GM18868 (cell line): ENCODE results near the gene UBAP1L.
"Not testable (repeated sequence)": the region's sequence is repeated elsewhere in the genome, so short reads cannot be mapped to it uniquely, and the experiment has no call there.

Experiments used
- ATAC-seq: cut with Tn5 transposase; IDR thresholded peaks from one replicate; pipeline ENCODE4 v1.9.1; 2021; ENCODE audit warnings: mild to moderate bottlenecking, moderate library complexity; ENCODE audit not compliant: unreplicated experiment

UBAP1L gene

DNA sequence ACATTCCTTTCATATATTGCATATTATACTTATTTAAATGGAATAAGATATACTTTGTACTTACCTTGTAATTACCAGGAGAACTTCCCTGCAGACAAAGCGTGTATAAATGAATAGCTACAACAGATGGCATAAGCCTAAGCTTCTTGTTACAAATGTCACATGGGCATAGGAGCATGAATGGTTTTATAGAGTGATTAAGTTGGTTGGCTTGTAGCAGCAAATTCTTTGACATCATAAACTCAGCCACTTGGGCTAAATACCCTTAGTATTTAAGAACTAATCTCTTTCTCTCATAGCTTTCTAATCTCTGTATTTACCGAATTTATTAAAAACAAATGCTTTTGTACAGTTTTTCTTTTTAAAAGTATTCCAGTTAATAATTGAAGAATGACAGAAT lies at the start of gene UBAP1L:
Gene UBAP1L (minus strand): TSS at position 115 of the 400 bp plus-strand sequence. CDS start 8,985 bp downstream, outside the sequence.
- ATAC-seq, result no peak

DNA sequence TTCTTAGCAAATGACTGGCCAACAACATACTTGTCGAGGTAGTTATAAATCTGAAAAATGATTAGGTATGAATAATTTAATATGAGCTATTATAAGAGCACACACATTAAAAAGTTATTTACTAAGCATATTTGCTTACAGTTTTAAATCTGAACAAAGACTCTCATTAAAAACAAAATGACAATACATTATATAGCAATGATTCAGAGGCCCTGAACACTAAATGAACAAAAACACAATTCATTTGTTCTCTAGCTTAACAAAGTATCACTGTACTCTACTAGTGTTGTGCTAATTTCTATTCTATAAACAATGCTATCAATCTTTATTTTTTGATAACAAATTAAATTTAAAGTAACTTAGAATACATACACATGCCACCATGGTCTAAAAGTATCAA lies 49.1 kb upstream of the UBAP1L start:
- no peak for ATAC-seq

DNA sequence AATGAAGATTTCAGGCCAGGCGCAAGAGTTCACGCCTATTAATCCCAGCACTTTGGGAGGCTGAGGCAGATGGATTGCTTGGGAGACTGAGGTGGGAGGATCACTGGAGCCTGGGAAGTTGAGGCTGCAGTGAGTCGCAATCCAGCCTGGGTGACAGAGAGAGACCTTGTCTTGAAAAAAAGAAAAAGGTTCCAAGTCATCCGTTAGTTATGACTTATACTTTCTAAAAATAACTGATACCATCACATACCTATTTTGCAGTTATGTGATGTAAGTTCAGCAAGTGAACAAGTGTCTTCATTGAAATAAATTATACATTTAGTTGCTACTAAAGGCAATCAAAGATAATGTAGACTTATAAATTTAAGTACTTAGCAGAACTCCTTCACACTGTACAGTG lies 48.0 kb upstream of the UBAP1L start:
- no peak for ATAC-seq

DNA sequence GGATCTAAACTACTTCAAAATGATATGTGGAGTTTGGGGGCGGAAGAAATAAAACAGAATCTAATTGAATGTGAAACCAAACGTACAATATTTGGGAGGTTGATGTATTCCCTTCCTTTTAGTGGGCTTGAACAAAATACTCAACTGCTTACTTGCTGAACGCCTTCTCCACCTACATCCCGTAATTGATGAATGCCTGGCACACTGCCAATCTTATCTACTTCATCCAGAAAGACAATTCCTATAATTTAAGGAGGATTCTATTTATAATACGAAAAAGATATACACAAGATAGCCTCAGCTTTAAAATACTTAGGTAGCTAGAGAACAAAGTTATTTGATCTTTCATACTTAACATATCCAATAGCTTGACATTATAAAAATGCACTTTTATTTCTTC lies 41.7 kb upstream of the UBAP1L start:
- no peak for ATAC-seq

DNA sequence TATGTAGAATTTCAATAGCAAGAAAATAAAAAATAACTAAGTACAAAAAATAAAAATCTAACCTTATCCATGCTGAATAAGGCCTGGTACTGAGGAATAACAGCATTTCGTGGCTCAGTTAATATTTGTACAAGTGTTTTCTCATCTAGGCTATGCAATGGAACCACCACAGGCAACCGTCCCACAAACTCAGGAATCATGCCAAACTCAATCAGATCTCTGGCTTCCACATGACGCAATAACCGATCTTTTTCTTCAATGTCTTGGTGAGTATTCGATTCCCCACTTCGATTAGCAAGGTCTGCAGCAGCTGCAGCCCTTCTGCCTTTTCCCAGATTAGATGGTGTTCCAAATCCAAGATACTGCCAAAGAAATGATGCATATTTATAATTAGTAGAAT lies 39.7 kb upstream of the UBAP1L start:
- ATAC-seq, result no peak

DNA sequence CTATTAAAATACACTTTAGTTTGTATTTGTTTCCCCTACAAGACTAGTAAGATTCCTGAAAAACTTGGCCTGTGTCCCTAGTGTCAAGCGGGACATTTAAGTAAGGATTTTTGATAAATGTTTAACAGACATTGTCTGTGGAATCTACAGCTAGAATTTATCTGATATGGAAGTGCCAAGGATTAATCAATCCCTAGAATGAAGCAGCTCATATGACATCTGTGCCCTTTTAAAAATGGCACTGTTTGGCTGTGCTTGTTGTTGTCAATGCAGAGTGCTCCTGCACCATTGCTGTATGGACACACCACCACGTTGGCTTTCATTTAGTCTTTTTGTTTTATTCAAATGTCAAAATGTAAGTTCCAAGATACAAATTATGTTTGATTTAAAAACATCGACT lies 32.9 kb upstream of the UBAP1L start:
- no peak for ATAC-seq

DNA sequence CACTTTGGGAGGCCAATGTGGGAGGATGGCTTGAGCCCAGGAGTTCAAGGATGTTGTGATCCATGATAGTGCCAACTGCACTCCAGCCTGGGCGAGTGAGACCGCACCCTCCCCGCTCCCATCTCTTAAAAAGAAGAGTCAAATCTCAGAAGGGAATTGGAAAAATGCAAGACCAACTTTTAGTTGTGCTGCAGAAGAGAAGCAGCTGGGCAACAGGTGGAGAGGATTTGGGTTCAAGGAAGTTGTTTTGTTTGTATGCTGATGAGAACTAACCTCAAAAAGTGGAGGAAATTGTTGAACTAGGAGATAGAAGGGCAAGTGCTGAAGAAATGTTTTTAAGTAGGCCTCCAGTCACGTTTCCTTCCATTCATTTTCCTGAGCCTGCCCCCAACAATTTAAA lies 31.4 kb upstream of the UBAP1L start:
- ATAC-seq, result no peak

DNA sequence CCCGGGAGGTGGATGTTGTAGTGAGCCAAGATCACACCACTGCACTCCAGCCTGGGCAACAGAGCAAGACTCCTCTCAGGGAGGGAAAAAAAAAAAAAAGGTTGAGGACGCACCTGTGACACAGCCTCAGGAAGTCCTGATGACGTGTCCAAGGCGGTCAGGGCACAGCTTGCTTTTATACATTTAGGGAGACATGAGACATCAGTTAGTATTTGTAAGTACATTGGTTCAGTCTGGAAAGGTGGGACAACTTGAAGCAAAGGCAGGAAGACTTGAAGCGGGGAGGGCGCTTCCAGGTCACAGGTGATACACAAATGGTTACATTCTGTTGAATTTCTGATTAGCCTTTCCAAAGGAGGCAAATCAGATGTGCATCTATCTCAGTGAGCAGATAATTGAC lies 23.6 kb upstream of the UBAP1L start:
- ATAC-seq, result not testable (repeated sequence)

DNA sequence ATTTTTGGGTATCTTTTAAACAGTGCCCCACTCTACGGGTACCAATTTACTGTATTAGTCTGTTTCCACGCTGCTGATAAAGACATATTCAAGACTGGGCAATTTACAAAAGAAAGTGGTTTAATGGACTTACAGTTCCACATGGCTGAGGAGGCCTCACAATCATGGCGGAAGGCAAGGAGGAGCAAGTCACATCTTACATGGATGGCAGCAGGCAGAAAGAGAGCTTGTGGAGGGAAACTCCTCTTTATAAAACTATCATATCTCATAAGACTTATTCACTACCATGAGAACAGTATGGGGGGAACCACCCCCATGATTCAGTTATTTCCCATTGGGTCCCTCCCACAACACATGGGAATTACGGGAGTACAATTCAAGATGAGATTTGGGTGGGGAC lies 22.9 kb upstream of the UBAP1L start:
- ATAC-seq, result not testable (repeated sequence)

DNA sequence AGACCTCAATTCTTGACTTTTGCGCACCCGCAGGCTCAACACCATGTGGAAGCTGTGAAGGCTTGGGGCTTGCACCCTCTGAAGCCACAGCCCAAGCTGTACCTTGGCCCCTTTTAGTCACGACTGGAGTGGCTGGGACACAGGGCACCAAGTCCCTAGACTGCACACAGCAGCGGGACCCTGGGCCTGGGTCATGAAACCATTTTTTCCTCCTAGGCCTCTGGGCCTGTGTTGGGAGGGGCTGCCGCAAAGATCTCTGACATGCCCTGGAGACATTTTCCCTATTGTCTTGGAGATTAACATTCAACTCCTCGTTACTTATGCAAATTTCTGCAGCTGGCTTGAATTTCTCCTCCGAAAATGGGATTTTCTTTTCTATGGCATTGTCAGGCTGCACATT lies 22.1 kb upstream of the UBAP1L start:
- not testable (repeated sequence) for ATAC-seq

DNA sequence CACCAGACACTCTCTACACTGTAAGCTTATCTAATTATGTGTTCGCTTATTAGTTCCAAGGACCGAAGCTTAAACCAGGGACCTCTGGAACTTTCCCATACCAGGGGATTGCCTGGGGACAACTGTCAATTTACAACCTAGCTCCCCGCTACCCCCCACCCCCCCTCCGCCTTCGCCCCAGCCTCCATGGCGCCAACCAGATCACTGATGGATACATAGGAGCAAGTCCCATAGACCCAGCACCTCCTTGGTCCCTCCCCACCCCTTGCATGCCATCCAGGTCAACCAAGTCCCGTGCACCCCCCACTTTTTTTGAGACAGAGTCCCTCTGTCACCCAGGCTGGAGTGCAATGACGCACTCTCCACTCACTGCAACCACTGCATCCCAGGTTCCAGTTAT lies 19.5 kb upstream of the UBAP1L start:
- no peak for ATAC-seq

DNA sequence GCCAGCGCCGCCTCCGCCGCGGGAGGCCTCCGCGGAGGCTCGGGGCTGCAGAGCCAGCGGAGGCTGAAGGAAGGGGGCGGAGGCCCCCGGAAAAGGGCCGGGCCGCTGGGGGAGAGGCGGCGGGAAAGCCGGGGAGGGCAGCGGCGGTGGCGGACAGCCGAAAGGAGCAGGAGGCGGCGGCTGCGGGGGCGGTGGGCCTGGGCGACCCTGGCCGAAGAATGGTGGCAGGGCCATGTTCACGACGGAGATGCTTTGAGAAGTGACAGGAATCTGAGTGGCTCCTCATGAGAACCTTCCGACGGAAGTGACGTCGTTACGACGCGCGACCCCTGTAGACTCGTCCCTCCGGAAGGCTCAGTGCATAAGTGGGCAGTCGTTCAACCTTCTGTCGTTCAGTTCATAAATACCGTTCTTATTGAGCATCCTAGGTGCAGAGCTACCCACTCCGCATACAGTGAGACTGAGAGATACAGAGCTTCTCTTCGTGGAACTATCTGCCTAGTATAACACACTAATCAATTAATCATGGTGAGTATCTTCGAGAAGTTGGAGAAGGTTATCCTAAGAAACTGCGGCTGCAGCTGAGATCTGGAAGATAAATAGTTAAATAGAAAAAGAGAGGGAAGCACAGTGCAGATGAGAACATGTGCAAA lies 18.7 kb upstream of the UBAP1L start, which contains the start of gene PDCD7:
Gene PDCD7 (minus strand): TSS at position 261 of the 653 bp plus-strand sequence. CDS start 27 bp downstream, at position 234.
- ATAC-seq, result peak; percentile 92

DNA sequence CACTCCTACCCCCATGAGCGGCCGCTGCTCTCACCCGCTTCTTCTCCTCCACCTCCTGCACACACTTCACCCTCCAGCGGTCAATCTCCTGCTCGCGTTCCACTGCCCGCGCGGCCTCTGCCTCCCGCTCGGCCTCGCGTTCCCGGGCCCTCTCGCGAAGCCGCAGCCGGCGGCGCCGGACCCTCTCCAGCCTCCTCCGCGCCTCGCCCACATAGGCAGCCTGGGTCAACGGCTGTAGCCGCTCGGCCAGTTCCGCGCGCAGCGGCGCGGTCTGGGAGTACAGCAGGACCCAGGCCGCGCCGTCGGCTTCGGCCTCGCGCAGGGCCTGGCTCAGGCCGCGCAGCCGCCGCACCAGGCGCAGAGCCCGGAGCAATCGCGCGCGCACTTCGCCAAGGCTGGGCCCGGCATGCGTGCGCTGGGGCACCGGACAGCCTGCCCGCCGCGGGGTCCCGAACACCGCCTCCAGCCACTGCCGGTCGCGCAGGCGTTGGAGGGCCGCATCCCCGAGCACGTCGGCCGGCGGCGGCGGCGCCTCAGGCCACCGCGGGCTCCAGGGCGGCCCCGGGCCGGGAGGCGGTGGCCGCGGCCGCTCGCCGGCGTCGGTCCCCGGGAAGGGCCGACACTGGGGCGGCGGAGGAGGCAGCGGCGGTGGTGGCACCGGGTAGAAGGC lies 18.0 kb upstream of the UBAP1L start:
- peak; percentile 41 for ATAC-seq

DNA sequence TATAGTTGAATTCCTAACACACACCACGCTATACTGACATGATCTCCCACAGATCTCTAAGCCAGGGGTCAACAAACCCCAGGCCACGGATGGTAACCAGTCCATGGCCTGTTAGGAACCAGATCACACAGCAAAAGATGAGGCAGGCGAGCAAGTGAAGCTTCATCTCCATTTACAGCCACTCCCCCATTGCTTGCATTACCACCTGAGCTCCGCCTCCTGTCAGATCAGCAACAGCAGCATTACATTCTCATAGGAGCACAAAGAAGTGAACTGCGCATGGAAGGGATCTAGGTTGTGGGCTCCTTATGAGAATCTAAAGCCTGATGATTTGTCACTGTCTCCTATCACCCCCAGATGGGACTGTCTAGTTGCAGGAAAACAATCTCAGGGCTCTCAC lies 15.9 kb upstream of the UBAP1L start:
- no peak for ATAC-seq

DNA sequence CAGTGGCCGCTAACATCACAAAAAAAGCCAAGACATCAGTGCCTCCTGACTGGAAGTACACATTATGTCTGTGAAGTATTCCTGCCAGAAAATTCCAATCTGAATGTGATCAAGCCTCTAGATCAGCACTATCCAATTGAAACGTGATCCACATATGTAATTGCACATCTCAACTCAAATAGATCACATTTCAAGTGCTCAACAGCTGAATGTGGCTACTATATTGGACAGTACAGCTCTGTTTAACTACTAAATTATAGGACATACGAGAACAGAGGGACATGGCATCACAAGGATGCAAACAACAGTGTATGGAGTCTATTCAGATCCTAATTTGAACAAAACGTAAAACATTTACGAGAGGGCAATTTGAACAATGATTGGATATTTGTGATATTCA lies 542 bp upstream of the UBAP1L start:
- ATAC-seq, result no peak

DNA sequence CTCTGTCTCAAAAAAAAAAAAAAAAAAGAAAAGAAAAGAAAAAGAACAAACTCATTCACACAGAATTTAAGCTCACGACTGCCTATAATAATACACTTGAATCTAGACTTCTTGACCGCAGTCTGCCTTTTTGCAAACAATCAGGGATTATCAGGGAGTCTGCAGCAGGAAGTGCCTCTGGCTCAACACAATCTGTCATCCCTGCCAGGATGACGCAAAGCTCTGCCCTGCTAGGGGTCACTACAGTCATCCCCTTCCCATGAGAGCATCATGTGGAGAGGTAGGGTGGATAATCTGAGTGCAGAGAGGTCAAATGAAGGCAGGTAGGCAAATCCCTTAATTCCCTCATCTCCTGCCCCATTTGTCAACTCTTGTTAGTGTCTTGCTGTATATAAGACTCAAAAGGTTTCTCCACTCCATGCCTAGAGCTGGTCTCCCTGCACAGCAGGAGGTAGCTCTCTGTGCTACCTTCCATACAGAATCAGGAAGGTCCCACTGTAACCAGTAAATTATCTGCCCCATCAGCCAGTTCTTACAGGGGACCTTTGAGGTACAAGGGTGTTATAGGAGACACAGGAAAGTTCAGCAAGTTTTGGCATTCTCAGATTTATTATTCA lies 4.2 kb downstream of the UBAP1L start:
- no peak for ATAC-seq

DNA sequence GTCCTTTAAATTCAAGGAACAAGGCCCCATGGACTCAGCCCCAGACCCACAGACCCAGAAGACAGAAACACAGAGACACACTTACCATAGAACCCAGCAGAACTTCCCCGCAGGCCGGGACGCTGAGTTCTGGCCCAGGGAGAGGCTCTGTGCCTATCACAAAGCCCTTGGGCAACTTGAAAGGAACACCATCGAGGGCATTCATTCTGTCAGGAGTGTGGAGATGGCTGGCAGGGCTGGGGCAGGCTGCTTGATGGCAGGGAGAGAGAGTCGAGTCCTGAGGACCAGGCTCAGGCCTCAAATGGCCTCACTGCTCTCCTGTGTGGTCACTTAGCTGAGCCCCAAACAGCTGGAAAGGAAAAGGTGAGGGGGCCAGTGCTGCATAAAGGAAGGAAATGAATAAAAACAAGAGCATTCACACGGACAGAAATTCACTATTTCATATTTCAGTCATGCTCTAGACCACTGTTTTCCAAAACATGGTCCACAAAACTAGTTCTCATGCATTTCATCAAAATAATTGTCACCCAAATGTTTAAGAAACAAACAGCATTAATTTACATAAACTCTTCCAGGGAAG lies 8.9 kb downstream of the UBAP1L start:
- no peak for ATAC-seq

DNA sequence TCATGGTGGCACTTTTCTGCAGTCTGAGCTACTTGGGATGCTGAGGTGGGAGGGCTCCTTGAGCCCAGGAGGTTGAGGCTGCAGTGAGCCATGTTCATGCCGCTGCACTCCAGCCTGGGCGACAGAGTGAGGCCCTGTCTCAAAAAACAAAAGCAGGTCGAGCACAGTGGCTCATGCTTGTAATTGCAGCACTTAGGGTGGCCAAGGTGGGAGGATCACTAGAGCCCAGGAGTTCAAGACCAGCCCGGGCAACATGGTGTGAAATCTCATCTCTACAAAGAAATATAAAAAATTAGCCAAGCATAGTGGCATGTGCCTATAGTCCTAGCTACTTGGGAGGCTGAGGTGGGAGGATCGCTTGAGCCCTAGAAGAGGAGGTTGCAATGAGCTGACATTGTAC lies 10.0 kb downstream of the UBAP1L start:
- no peak for ATAC-seq

DNA sequence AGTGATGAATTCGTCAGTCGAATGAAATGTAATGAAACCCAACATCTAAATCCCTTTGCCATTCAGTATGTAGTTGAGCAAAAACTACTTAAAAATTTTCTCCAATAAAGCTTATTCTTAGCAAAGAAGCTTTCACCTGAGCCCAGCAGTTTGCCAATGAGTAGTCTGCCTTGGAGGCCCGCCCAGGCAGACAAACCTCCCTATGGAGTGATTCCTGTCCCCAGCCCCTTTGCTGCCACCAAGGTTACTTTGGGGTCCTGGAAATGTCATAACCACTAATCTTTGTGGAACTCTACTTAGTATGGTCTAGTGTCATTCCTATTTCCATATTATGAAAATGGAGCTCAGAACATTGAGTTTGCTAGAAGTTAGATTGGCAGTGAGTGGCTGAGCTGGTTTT lies 12.1 kb downstream of the UBAP1L start:
- no peak for ATAC-seq

DNA sequence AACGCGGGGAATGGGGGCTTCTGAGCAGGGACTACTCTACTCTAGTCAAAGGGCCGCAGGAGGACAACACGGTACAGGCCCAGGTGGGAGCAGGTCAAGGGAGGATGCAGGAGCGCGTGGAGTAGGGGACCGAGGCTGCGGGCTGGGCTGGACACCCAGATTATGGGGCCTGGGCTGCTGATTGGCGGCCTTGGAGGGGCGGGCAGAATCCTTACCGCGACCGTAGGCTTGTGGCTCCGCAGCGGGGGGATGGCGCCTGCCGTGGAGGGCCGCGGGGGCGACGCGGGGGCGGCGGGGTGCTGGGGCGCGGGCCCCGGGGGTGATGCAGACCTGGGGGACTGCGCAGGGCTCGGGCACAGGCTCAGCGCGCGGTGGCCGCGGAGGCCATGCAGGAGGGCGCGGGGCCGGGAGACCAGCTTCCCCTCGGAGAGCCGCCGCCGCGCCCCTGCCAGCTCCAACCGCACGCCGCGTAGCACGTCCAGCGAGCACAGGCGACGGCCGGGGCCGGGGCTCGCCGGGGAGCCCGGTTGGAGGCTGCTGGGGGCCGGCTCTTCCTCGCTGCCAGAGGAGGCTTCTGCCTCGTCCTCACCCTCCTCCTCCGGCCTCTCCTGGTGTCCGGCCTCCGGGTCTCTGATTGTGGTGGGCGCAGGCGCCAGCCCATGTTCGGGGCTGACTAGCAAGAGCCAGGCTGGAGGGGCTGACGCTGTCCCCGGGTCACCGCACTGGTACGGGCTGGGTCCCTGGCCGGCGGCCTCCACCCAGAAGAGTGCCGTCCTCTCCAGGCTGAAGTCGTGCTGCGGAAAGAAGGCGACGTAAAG lies 12.9 kb downstream of the UBAP1L start:
- ATAC-seq, result no peak

DNA sequence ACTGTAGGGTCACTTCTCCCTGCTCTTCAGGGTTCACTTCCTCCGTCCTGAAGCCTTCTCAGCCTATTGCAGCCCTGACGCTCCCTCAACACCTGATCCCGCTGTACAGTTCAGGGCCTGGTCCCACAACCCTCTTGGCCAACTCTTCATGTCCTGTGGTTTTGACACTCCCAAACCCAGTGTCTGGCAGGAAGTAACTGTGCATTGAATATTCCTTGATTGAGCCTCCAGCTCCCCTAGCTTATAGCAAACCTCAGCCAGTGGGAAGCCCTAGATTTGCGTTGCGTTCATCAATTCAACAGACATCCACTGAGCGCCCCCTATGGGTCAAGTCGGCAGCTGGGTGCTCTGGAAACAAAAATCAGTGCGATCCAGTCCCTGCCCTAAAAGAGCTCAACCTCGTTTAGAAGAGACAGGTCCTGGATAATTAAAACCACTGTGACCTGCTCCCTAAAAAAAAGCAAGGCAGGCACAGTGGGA lies 13.5 kb downstream of the UBAP1L start:
- ATAC-seq, result no peak
